GM12878 (cell line): ENCODE data around the gene UPF1. TPM values are rescaled to one million over a fixed set of nuclear protein-coding genes. Genes with fewer than 3 reads are reported as not detected.

Source experiments
- polyA plus RNA-seq, 11 experiments: library from polyadenylated mRNA; depleted of rRNA in 4 of 11; unstranded in 6 of 11; stranded (reverse) in 5 of 11; fragments of >200 nt; fragmentation: Nextera tagmentation in 4 of 11; fragmentation: Illumina TruSeq in 1 of 11; extraction: Ambion mirVana in 4 of 11; extraction: Trizol in 1 of 11; gene quantifications; 1 replicate in 1 of 11; 2 replicates in 10 of 11; pipeline versions ENCODE4 v1.2.1 to v1.2.3, GENCODE V29; 2011 to 2016; ENCODE audit warnings: inconsistent platforms in 2 of 11, missing spikeins in 2 of 11, low read depth in 1 of 11
- total RNA-seq, 4 experiments: library from RNA; depleted of rRNA in 3 of 4; stranded (reverse); fragments of >200 nt in 3 of 4; fragmentation: Illumina TruSeq in 1 of 4; extraction: Trizol in 1 of 4; gene quantifications; 2 replicates each; pipeline versions ENCODE4 v1.2.1 to v1.2.3, GENCODE V29; 2013 to 2021

Gene UPF1
- total and polyA plus RNA-seq, 10 of the 15 experiments (the other 5 are each of a cell fraction or from before 2014, with no cell fraction given), result 0.58 to 80.9 (median 18.7) TPM

Other genes with a start within 250 kb of the UPF1 start
Only the 7 nearest of the 13 such genes appear.
- gene KLHL26, start 194.9 kb upstream of the UPF1 start, total RNA-seq (2014; rRNA removed), result 3.6 and 5.6 TPM in 2 replicates
- 0.98 and 1.5 TPM in 2 replicates for gene KLHL26, start 194.9 kb upstream of the UPF1 start, total RNA-seq (2014; rRNA removed; fragmentation: Illumina TruSeq; extraction: Trizol)
- 12.9 and 14.6 TPM in 2 replicates for gene KLHL26, start 194.9 kb upstream of the UPF1 start, total RNA-seq (2021)
- 1.0 and 1.2 TPM in 2 replicates for gene KLHL26, start 194.9 kb upstream of the UPF1 start, polyA plus RNA-seq (2011; rRNA removed)
- 0.74 and 1.9 TPM in 2 replicates for gene KLHL26, start 194.9 kb upstream of the UPF1 start, polyA plus RNA-seq (2014; fragmentation: Illumina TruSeq; extraction: Trizol)
- under 1 TPM; 0.18 to 0.35 TPM for gene KLHL26, start 194.9 kb upstream of the UPF1 start, polyA plus RNA-seq (2014; fragmentation: Nextera tagmentation; extraction: Ambion mirVana)
- 3.9 and 5.1 TPM in 2 replicates for gene KLHL26, start 194.9 kb upstream of the UPF1 start, polyA plus RNA-seq (2014; rRNA removed)
- 1 to 10 TPM; 8.0 to 8.1 TPM for gene KLHL26, start 194.9 kb upstream of the UPF1 start, polyA plus RNA-seq (2016; fragmentation: Nextera tagmentation; extraction: Ambion mirVana)
- gene CRTC1, start 148.3 kb upstream of the UPF1 start, total RNA-seq (2014; rRNA removed), result 0.82 and 1.3 TPM in 2 replicates
- gene CRTC1, start 148.3 kb upstream of the UPF1 start, total RNA-seq (2014; rRNA removed; fragmentation: Illumina TruSeq; extraction: Trizol), result 0.28 and 0.31 TPM in 2 replicates
- gene CRTC1, start 148.3 kb upstream of the UPF1 start, total RNA-seq (2021), result 3.5 and 4.6 TPM in 2 replicates
- gene CRTC1, start 148.3 kb upstream of the UPF1 start, polyA plus RNA-seq (2011; rRNA removed), result 0.37 and 0.50 TPM in 2 replicates
- 0.65 and 0.78 TPM in 2 replicates for gene CRTC1, start 148.3 kb upstream of the UPF1 start, polyA plus RNA-seq (2014; fragmentation: Illumina TruSeq; extraction: Trizol)
- gene CRTC1, start 148.3 kb upstream of the UPF1 start, polyA plus RNA-seq (2014; fragmentation: Nextera tagmentation; extraction: Ambion mirVana), result under 1 TPM in 1 of 2 experiments, not detected in 1; 0.02 TPM
- gene CRTC1, start 148.3 kb upstream of the UPF1 start, polyA plus RNA-seq (2014; rRNA removed), result 2.5 and 2.6 TPM in 2 replicates
- 1 to 10 TPM; 1.1 TPM for gene CRTC1, start 148.3 kb upstream of the UPF1 start, polyA plus RNA-seq (2016; fragmentation: Nextera tagmentation; extraction: Ambion mirVana)
- not detected in 2 replicates for gene COMP, start 40.7 kb upstream of the UPF1 start, total RNA-seq (2014; rRNA removed)
- not detected in 2 replicates for gene COMP, start 40.7 kb upstream of the UPF1 start, total RNA-seq (2014; rRNA removed; fragmentation: Illumina TruSeq; extraction: Trizol)
- not detected in 2 replicates for gene COMP, start 40.7 kb upstream of the UPF1 start, total RNA-seq (2021)
- not detected in 2 replicates for gene COMP, start 40.7 kb upstream of the UPF1 start, polyA plus RNA-seq (2011; rRNA removed)
- gene COMP, start 40.7 kb upstream of the UPF1 start, polyA plus RNA-seq (2014; fragmentation: Illumina TruSeq; extraction: Trizol), result not detected in 2 replicates
- not detected for gene COMP, start 40.7 kb upstream of the UPF1 start, polyA plus RNA-seq (2014; fragmentation: Nextera tagmentation; extraction: Ambion mirVana)
- not detected in 2 replicates for gene COMP, start 40.7 kb upstream of the UPF1 start, polyA plus RNA-seq (2014; rRNA removed)
- under 1 TPM in 1 of 2 experiments, not detected in 1; 0.17 TPM for gene COMP, start 40.7 kb upstream of the UPF1 start, polyA plus RNA-seq (2016; fragmentation: Nextera tagmentation; extraction: Ambion mirVana)
- not detected in 2 replicates for gene CERS1, start 64.2 kb downstream of the UPF1 start, total RNA-seq (2014; rRNA removed)
- gene CERS1, start 64.2 kb downstream of the UPF1 start, total RNA-seq (2014; rRNA removed; fragmentation: Illumina TruSeq; extraction: Trizol), result not detected in 2 replicates
- not detected in 2 replicates for gene CERS1, start 64.2 kb downstream of the UPF1 start, total RNA-seq (2021)
- not detected in 2 replicates for gene CERS1, start 64.2 kb downstream of the UPF1 start, polyA plus RNA-seq (2011; rRNA removed)
- not detected in 2 replicates for gene CERS1, start 64.2 kb downstream of the UPF1 start, polyA plus RNA-seq (2014; fragmentation: Illumina TruSeq; extraction: Trizol)
- not detected for gene CERS1, start 64.2 kb downstream of the UPF1 start, polyA plus RNA-seq (2014; fragmentation: Nextera tagmentation; extraction: Ambion mirVana)
- 0.16 TPM in 1 of 2 replicates, not detected in the other for gene CERS1, start 64.2 kb downstream of the UPF1 start, polyA plus RNA-seq (2014; rRNA removed)
- gene CERS1, start 64.2 kb downstream of the UPF1 start, polyA plus RNA-seq (2016; fragmentation: Nextera tagmentation; extraction: Ambion mirVana), result under 1 TPM in 1 of 2 experiments, not detected in 1; 0.19 TPM
- 281 and 305 TPM in 2 replicates for gene COPE, start 87.4 kb downstream of the UPF1 start, total RNA-seq (2014; rRNA removed)
- gene COPE, start 87.4 kb downstream of the UPF1 start, total RNA-seq (2014; rRNA removed; fragmentation: Illumina TruSeq; extraction: Trizol), result 101 and 113 TPM in 2 replicates
- 277 and 296 TPM in 2 replicates for gene COPE, start 87.4 kb downstream of the UPF1 start, total RNA-seq (2021)
- 71.8 and 167 TPM in 2 replicates for gene COPE, start 87.4 kb downstream of the UPF1 start, polyA plus RNA-seq (2011; rRNA removed)
- gene COPE, start 87.4 kb downstream of the UPF1 start, polyA plus RNA-seq (2014; fragmentation: Illumina TruSeq; extraction: Trizol), result 4.3 and 47.5 TPM in 2 replicates
- 10 to 100 TPM in 1 of 2 experiments, 1 to 10 TPM in 1; 3.5 to 17.8 TPM for gene COPE, start 87.4 kb downstream of the UPF1 start, polyA plus RNA-seq (2014; fragmentation: Nextera tagmentation; extraction: Ambion mirVana)
- 278 and 310 TPM in 2 replicates for gene COPE, start 87.4 kb downstream of the UPF1 start, polyA plus RNA-seq (2014; rRNA removed)
- gene COPE, start 87.4 kb downstream of the UPF1 start, polyA plus RNA-seq (2016; fragmentation: Nextera tagmentation; extraction: Ambion mirVana), result 100 to 1,000 TPM; 387 to 464 TPM
- 78.2 and 85.3 TPM in 2 replicates for gene DDX49, start 87.8 kb downstream of the UPF1 start, total RNA-seq (2014; rRNA removed)
- gene DDX49, start 87.8 kb downstream of the UPF1 start, total RNA-seq (2014; rRNA removed; fragmentation: Illumina TruSeq; extraction: Trizol), result 39.0 and 39.8 TPM in 2 replicates
- gene DDX49, start 87.8 kb downstream of the UPF1 start, total RNA-seq (2021), result 65.6 and 76.5 TPM in 2 replicates
- 20.0 and 36.9 TPM in 2 replicates for gene DDX49, start 87.8 kb downstream of the UPF1 start, polyA plus RNA-seq (2011; rRNA removed)
- gene DDX49, start 87.8 kb downstream of the UPF1 start, polyA plus RNA-seq (2014; fragmentation: Illumina TruSeq; extraction: Trizol), result 7.1 and 25.6 TPM in 2 replicates
- 1 to 10 TPM in 1 of 2 experiments, under 1 TPM in 1; 0.58 to 5.5 TPM for gene DDX49, start 87.8 kb downstream of the UPF1 start, polyA plus RNA-seq (2014; fragmentation: Nextera tagmentation; extraction: Ambion mirVana)
- 56.4 and 68.9 TPM in 2 replicates for gene DDX49, start 87.8 kb downstream of the UPF1 start, polyA plus RNA-seq (2014; rRNA removed)
- gene DDX49, start 87.8 kb downstream of the UPF1 start, polyA plus RNA-seq (2016; fragmentation: Nextera tagmentation; extraction: Ambion mirVana), result 100 to 1,000 TPM in 1 of 2 experiments, 10 to 100 TPM in 1; 86.1 to 102 TPM
- gene HOMER3, start 109.3 kb downstream of the UPF1 start, total RNA-seq (2014; rRNA removed), result 0.05 and 0.85 TPM in 2 replicates
- gene HOMER3, start 109.3 kb downstream of the UPF1 start, total RNA-seq (2014; rRNA removed; fragmentation: Illumina TruSeq; extraction: Trizol), result 0.18 TPM in 1 of 2 replicates, not detected in the other
- 0.19 and 0.64 TPM in 2 replicates for gene HOMER3, start 109.3 kb downstream of the UPF1 start, total RNA-seq (2021)
- gene HOMER3, start 109.3 kb downstream of the UPF1 start, polyA plus RNA-seq (2011; rRNA removed), result 6.3 and 10.6 TPM in 2 replicates
- gene HOMER3, start 109.3 kb downstream of the UPF1 start, polyA plus RNA-seq (2014; fragmentation: Illumina TruSeq; extraction: Trizol), result 0.24 and 0.38 TPM in 2 replicates
- not detected for gene HOMER3, start 109.3 kb downstream of the UPF1 start, polyA plus RNA-seq (2014; fragmentation: Nextera tagmentation; extraction: Ambion mirVana)
- gene HOMER3, start 109.3 kb downstream of the UPF1 start, polyA plus RNA-seq (2014; rRNA removed), result 0.70 and 0.73 TPM in 2 replicates
- gene HOMER3, start 109.3 kb downstream of the UPF1 start, polyA plus RNA-seq (2016; fragmentation: Nextera tagmentation; extraction: Ambion mirVana), result under 1 TPM; 0.35 to 0.36 TPM